HPDE6-E6E7 (cell line): ENCODE results near the gene AQP6.

Experiments used
- DNase-seq: peaks from one replicate; pipeline ENCODE4 v3.0.0; 2011; ENCODE audit warnings: missing footprints; ENCODE audit errors: extremely low spot score

Gene AQP6

GRCh38 chr12:49955899-49956662, 16.7 kb upstream of the AQP6 start:
- no peak for DNase-seq

GRCh38 chr12:49956663-49957569, 15.8 kb upstream of the AQP6 start:
- DNase-seq, result no peak

GRCh38 chr12:49957570-49957967, 15.2 kb upstream of the AQP6 start:
- no peak for DNase-seq

GRCh38 chr12:49959685-49960473, 12.9 kb upstream of the AQP6 start:
- no peak for DNase-seq

DNA sequence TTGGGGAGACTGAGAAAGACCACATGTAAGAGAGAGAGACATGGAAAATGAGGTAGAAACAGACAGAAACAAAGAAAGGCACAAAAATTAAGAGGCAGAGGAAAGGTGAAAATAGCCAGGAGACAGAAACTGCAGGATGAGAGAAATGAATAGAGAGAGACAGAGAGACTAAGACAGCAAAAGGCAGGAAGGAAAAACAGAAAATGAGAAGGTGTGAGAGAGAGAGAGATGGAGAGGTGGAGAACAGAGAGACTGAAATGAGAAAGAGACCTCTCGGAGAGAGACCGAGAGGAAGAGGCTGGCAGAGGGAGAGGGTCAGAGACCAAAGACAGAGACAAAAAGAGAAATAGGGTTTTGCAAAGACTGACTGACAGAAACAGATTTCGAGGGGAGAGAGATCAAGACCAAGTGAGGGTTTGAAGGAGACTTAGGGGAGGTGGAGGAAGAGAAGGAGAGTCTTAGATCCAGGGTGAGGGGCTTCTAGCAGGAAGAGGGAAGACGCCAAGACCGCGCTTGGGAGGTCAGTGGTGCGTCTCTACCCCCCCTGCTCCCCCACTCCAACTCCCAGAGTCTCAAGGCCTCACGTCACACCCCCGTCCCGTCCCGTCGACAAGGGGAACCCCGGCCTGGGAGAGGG, 12.2 kb upstream of the AQP6 start:
- no peak for DNase-seq

DNA sequence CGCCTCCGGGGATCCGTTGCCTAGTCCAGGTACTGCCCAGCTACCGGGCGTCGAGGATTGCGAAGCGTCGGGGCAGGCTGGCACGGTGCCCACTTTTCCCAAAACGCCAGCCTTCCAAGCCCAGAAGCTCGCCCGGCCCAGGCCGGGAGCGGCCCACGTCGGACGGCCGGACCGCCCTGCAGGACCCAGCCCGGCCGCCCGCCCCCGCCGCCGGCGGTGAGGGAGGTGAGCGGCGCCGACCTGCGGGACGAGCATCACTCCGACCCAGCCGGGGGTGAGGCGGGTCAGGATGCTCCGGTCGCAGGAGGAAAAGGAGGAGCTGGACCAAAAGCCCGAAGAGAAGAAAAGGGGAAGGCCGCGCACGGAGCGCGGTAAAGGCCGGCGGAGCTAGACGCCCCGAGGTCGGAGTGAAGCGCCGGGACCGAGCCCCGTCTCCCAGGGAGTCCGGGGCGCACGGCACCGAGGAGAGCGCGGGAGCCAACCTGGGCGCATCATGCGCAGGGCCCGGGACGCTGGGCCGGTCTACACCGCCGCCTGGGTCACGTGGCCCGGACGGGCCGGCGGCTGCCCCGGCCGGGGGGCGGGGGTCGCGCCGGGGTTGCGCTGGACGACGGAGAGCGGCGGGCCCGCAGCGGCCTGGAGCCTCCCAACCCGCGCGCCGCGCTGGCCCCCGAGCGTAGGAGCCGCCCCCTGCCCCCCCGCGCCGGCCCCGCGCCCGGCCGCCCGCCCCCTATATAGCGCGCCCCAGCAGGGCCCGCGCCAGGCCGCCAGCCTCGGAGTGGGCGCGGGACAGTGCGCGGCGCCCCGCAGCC, 11.4 kb upstream of the AQP6 start, which contains the start of gene AQP5:
AQP5 (plus strand) TSS at position 762 of the 812 bp plus-strand sequence. CDS start 146 bp downstream, outside the sequence.
- no peak for DNase-seq

GRCh38 chr12:49961993-49962764, 10.6 kb upstream of the AQP6 start:
- DNase-seq, result no peak

DNA sequence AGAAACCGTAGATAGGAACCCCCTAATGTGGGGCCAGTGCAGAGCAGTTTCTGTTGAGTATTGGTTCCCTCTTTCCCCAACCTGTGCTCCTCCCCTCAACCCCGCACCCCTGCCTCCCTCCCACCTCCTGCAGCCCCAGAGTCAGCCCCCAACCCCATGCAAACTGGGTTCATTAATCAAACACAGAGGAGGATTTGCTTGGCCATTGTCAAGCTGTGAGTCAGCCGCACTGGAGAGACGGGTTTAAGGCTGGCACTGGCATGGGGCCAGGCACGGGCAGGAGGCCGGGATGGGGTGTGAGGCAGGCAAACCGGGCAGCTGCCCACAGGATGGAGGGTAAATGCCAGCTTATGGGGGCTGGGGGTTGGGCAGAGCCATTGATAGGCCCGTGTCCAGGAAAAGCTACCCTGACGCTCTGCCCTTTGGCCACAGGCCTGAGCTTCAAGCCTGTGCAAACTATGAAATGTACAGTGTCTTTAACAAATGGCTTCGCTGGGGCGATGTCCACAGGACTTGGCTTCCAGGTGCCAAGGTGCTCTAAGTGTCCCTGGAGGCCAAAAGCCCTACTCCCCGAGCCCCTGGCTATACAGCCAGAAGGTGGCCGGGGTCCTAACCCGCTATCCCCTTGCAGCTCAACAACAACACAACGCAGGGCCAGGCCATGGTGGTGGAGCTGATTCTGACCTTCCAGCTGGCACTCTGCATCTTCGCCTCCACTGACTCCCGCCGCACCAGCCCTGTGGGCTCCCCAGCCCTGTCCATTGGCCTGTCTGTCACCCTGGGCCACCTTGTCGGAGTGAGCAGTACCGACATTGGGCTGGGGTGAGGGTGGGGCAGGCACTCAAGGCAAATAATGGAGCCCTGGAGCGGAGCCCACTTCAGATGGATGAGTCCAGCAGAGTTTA, 9.6 kb upstream of the AQP6 start:
- DNase-seq, result peak; percentile 85

DNA sequence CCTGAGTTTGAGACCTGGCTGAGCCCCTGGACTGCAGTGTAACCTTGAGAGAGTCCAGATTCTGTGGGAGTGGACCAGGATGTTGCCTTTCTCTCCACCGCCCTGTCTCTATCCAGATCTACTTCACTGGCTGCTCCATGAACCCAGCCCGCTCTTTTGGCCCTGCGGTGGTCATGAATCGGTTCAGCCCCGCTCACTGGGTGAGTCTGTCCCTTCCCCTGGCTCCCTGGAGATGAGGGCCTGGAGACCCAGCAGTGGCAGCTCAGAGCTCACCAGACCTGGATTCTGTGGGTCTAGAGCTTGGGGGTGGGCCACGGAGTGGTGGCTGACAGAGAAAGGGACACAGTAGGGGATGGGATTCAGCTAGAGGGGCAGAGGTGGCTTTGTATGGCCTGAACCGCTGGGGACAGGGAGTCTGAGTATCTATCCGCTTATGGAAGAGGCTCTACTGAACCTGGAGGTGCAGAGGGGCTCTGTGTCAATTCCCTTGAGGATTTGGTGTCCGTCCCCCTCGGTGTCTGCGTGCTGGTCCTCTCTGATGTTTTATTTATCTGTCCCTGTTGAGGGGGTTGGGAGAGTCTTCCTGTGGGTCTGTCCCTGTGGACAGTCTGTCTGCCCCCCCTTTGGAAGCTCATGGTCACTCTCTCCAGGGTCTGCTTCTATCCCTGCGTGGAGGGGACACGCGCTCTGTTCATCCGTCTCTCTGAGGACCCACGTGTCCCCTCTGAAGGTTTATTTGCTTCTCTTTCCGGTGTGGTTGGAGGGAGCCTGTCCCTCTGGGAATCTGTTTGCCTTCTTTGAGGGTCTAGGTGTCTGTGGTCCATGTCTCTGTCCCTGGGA, 8.6 kb upstream of the AQP6 start:
- no peak for DNase-seq

- no peak for DNase-seq
Observed at GRCh38 chr12:49964849-49965624, 7.7 kb upstream of the AQP6 start.

DNA sequence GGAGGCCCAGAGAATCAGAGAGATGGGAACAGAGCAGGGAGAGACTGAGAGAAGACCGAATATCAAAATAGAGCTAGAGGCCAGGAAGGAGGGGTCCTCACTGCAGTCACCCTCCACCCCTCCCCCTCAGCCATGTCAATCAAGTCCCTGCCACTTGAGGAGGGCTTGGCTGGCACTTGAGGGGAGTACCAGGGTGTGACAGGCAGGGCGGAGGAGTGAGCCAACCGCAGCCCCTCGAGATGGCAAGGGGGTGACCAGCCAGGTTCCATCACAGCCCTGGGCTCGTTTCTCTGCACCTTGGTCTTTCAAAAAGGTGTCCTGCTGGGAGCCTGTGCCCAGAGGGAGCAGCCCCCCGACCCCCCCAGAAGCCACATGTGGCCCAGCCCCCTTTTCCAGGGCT, 6.9 kb upstream of the AQP6 start:
- DNase-seq, result no peak

- no peak for DNase-seq
Observed at GRCh38 chr12:49966511-49967041, 6.2 kb upstream of the AQP6 start.

GRCh38 chr12:49967042-49967776, 5.5 kb upstream of the AQP6 start:
- DNase-seq, result peak; percentile 77

DNA sequence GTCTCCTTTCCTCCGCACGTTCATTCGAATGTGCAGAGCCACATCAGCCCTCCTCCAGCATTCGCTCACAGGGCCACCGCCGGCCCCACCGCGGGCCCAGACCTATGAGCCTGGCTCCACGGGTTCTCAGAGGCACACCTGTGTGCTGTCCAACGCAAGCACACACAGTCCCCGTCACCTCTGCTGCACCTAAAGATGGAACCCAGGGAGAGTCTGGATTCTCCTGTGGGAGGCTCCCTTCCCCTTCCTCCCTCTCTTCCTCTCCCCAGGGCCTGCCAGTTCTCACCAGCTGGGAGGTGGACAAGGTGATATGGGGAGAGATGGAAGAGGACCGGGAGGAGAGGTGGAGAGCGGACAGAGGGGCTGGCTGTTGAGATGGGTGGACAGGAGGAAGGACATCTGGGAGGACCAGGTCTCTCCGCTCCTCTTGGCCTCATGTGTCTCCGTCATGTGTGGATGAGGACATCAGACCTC, 4.9 kb upstream of the AQP6 start:
- no peak for DNase-seq

DNA sequence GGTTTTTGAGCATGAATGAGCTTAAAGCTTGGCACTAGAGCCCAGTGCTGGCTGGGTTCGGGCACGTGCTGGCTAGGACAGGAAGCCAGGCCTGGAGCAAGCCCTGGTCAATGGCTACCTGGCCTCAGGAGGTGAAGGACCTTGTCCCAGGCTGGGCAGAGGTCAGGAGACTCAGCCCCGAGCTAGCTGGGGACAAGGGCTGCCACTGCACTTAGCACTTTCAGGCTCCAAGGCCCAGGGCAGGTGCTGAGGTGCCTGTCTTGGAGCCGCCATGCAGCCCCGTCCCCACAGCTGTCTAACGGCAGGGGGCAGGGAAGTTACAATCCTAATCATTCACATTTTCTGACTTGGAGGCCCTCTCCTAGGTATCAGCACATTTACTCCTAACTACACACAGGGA, 4.3 kb upstream of the AQP6 start:
- DNase-seq, result no peak

DNA sequence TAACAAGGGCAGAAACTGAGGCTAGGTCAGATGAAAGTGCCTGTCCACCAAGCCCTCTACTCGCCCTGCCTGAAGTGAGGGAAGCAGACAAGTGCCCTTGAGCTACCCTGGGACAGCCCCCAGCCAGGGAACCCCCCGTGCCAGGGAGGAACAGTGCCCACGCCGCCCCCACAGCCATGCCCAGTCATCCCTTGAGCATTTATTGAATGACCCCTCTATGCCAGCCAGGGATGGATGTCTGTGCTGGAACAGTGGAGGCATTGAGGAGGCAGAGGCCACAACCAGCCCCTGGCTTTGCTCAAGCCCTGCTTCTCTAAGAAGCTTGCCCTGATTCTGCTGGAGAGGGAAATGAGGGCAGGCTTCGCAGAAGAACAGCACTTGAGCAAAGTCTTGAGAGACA, 3.7 kb upstream of the AQP6 start:
- no peak for DNase-seq
